Left ventricle myocardium inferior (tissue), 1 donor: Measurements from ENCODE around the gene NXPH4. TPM values are rescaled to one million over a fixed set of nuclear protein-coding genes. Genes with fewer than 3 reads are reported as not detected.

Experiments
- DNase-seq: peaks from one replicate; pipeline ENCODE4 v3.0.0-alpha.2; 2020
- H3K27ac ChIP-seq: fragments of 200-600 bp; replicated peaks from 2 replicates; pipeline ENCODE4 v1.8.0; 2021
- H3K27me3 ChIP-seq: fragments of 200-600 bp; 2 replicates; pipeline ENCODE4 v1.8.0; 2021; ENCODE audit warnings: low read depth
- H3K36me3 ChIP-seq: fragments of 200-600 bp; 2 replicates; pipeline ENCODE4 v1.8.0; 2021
- H3K4me1 ChIP-seq: fragments of 200-600 bp; 2 replicates; pipeline ENCODE4 v1.8.0; 2021
- H3K4me3 ChIP-seq: fragments of 200-600 bp; 2 replicates; pipeline ENCODE4 v1.8.0; 2021; ENCODE audit warnings: mild to moderate bottlenecking, moderate library complexity
- H3K9me3 ChIP-seq: fragments of 200-600 bp; replicated peaks from 2 replicates; pipeline ENCODE4 v1.8.0; 2021
- intact Hi-C: fragments of 100-400 bp; cut with micrococcal nuclease; formaldehyde crosslinking; loops from one replicate; pipeline ENCODE4 v1.11.0; 2022
- total RNA-seq: library from RNA; stranded (reverse); fragmentation: NEBNext Ultra II Directional; extraction: Animal tissue kit (Norgen Biotek cat#: 25700); gene quantifications from one replicate; pipeline ENCODE4 v1.2.1, GENCODE V29; 2021
- TF ChIP-seq, protein P1 (sequence below): fragments of 200-600 bp; IDR thresholded peaks from 2 replicates; pipeline ENCODE4 v1.8.0; 2021; ENCODE audit warnings: antibody characterized with exemption, mild to moderate bottlenecking, borderline replicate concordance
- donor health status: DM: no; HTN: yes; CAD: no; lungs with severe emphysema.

NXPH4 gene
- total RNA-seq, 1 donor from 2014 or later = 0.44 TPM

DNA sequence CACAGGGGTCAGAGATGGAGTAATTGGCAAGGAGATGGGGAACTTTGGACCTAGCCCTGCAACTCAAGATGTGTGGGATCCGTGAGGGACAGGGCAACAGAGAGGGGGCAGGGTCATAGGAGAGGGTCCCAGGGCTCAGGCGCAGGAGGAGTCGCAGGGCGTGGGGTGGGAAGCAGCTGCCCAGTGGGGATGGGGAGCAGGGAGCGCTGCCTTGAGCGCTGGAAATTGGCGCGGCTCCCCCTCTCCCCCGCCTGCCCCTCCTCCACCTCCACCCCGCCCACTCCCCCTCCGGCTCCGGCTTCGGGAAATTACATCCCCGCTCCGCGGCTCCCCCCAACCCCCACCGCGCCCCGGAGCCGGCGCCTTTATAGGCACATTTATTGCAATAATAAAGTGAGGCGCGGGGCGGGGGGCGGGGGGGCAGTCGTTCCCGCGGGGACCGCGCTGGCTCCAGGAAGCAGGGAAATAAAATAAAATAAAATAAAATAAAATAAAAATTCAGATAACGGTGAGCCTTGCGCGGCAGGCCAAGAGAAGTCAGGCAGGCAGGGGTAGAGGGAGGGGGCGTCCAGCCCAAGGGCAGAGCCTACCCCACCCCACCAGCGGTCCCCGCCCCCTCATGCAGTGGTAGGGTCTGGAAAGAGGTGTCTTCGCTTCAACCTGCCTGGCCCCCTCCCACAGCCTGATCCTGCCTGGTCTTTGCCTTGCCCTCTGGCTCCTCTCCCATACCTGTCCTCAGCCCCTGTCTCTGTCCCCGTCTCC is 3.6 kb downstream of the NXPH4 start:
- peaks cover 99% of the 10 kb centered on the region for H3K27me3 ChIP-seq
- DNase-seq = no peak
- no peaks in the 10 kb centered on the region for H3K9me3 ChIP-seq
- H3K4me3 ChIP-seq = no peak overlapping the region
- H3K27ac ChIP-seq = no peak overlapping the region
- no peaks in the 10 kb centered on the region for H3K36me3 ChIP-seq
- TF ChIP-seq, protein P1, sequence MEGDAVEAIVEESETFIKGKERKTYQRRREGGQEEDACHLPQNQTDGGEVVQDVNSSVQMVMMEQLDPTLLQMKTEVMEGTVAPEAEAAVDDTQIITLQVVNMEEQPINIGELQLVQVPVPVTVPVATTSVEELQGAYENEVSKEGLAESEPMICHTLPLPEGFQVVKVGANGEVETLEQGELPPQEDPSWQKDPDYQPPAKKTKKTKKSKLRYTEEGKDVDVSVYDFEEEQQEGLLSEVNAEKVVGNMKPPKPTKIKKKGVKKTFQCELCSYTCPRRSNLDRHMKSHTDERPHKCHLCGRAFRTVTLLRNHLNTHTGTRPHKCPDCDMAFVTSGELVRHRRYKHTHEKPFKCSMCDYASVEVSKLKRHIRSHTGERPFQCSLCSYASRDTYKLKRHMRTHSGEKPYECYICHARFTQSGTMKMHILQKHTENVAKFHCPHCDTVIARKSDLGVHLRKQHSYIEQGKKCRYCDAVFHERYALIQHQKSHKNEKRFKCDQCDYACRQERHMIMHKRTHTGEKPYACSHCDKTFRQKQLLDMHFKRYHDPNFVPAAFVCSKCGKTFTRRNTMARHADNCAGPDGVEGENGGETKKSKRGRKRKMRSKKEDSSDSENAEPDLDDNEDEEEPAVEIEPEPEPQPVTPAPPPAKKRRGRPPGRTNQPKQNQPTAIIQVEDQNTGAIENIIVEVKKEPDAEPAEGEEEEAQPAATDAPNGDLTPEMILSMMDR = no peak
- H3K4me1 ChIP-seq = peaks cover 27% of the 10 kb centered on the region
- intact Hi-C loops = no loop called here

DNA sequence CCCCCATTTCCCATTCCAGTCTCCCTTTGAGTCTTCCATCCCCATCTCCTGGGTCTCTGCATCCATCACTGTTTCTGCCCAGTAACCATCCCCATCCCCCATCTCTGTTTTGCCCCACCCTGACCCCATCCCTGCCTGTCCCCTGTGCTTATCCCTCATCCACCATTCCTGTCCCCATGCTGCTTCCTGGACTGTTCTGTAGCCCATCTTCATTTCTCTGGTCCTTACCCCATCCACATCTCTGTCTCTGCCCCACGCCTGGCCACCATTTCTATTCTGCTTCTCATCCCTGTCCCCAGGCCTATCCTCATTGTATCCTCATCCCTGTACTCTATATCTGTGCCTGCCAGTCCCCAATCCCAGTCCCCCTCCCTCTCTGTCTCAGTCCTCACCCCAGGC is 4.2 kb downstream of the NXPH4 start:
- Histone ChIP-seq H3K27me3 (peaks cover 99% of the 10 kb centered on the region), H3K4me1 (peaks cover 27% of the 10 kb centered on the region), H3K4me3 (no peak overlapping the region), H3K9me3 (no peaks in the 10 kb centered on the region), H3K27ac (no peak overlapping the region), H3K36me3 (no peaks in the 10 kb centered on the region)
- no peak for DNase-seq
- intact Hi-C loops = no loop called here
- TF ChIP-seq, protein P1 = no peak

DNA sequence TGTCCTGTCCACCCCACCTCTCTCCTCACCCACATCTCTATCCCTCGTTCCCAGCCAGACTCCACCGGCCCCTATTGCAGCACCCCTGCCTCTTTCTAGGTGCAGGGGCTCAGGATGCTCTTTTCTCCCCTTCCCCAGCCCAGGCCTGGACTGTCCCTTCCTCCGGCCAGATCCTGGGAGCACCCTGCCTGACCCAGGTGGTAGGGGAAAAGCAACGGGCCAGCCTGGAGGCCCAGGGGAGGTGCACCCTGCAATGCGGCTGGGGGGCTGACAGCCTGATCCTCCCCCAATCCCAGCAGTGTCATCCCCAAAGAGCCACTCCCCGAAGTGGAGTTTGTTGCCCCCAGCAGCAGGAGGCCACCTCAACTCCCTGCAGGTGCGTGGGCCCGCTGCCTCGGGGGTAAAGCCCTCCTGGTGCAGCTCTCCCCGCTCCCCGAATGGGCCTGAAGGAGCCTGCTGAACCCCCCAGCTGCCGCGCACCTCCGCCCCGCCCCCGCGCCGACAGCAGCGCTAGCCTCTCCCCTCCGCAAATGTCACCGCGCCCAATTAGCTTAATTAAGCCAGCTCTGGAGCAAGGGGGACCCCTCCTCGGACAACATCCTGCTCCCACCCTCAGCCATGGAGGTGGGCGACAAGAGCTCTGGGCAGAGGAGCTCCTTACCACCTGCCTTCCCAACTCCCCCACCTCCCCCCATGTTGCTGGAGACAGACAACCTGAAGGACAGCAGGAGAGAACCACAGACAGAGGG is 4.7 kb downstream of the NXPH4 start:
- H3K27ac ChIP-seq = no peak overlapping the region
- intact Hi-C loops = no loop called here
- H3K9me3 ChIP-seq = no peaks in the 10 kb centered on the region
- DNase-seq = no peak
- no peaks in the 10 kb centered on the region for H3K36me3 ChIP-seq
- no peak overlapping the region for H3K4me3 ChIP-seq
- TF ChIP-seq, protein P1 = no peak
- H3K4me1 ChIP-seq = peaks cover 22% of the 10 kb centered on the region
- H3K27me3 ChIP-seq = peaks cover 99% of the 10 kb centered on the region

DNA sequence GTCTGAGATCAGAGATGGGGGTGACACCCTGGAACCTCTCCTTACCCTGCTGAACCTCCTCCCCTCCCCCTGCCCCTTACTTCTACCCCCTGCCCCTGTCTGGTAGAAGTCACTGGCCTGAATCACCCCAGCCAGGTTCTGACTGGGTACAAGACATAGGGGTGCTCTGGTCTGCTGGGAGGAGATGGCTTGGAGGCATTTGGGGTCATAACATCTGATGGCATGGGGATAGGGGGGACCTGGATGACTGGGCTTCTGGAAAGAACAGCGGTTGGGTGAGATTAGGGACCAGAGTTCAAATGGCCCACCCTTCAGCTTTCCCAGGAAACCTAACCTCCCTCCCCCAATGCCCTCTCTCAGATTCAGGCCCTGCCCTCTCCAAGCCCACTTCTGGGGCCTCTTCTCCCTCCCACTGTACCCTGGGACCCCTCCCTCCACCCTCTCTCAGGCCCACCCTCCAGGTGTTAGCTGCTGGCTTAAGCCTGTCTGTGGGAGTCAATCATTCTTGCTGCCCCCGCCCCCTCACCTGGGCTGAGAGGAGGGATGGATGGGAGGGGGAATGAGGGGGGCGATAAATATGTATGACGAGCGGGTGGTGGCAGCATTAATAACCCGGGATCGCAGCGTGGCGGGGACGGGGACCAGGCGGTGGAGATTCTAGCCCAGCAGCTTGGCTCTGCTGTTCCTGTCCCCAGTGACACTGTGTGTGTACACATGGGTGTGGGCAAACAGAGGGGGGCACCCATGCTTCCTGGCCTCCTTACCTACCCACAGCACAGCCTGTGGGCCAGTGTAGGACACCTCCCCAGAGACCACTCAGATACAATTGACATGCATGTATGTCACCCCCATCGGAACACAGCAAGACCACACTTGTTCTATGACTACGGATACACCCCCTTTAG is 5.9 kb downstream of the NXPH4 start:
- Histone ChIP-seq H3K36me3 (no peaks in the 10 kb centered on the region), H3K27me3 (peaks cover 100% of the 10 kb centered on the region), H3K4me3 (no peak overlapping the region), H3K27ac (no peak overlapping the region), H3K9me3 (no peaks in the 10 kb centered on the region), H3K4me1 (peaks cover 22% of the 10 kb centered on the region)
- intact Hi-C loops = no loop called here
- no peak for DNase-seq
- TF ChIP-seq, protein P1 = no peak
